GM12878 (cell line): ENCODE data around the gene OPN3. TPM values are rescaled to one million over a fixed set of nuclear protein-coding genes. Genes with fewer than 3 reads are reported as not detected.

Experiments used
- ATF7 ChIP-seq: fragments of 450-650 bp; IDR thresholded peaks from 2 replicates; pipeline ENCODE4 v1.6.1; 2016; ENCODE audit warnings: low read depth, mild to moderate bottlenecking
- BACH1 ChIP-seq: fragments of 450-650 bp; IDR thresholded peaks from 2 replicates; pipeline ENCODE4 v1.6.1; 2017; ENCODE audit warnings: mild to moderate bottlenecking, borderline replicate concordance
- BMI1 ChIP-seq: fragments of 450-650 bp; IDR thresholded peaks from 2 replicates; pipeline ENCODE4 v1.6.1; 2016; ENCODE audit warnings: mild to moderate bottlenecking, moderate library complexity, borderline replicate concordance
- BRCA1 ChIP-seq: IDR thresholded peaks from 2 replicates; pipeline ENCODE4 v1.6.1; 2011; ENCODE audit warnings: low read depth, low read length, improper control_type of control experiment
- CBFB ChIP-seq: IDR thresholded peaks from 2 replicates; pipeline ENCODE4 v1.6.1; 2016; ENCODE audit warnings: antibody characterized with exemption, low read depth
- CEBPB ChIP-seq, 2 experiments: fragments of 150-350 bp in 1 of 2; IDR thresholded peaks; 2 replicates each; pipeline ENCODE4 v1.6.1; 2012 to 2014; ENCODE audit warnings: low read depth in 2 of 2, low read length in 2 of 2, borderline replicate concordance in 1 of 2, inconsistent platforms in 1 of 2
- CHD2 ChIP-seq: IDR thresholded peaks from 2 replicates; pipeline ENCODE4 v1.6.1; 2011; ENCODE audit warnings: low read depth, low read length, improper control_type of control experiment, borderline replicate concordance
- CREB1 ChIP-seq: IDR thresholded peaks from 2 replicates; pipeline ENCODE4 v1.6.1; 2012; ENCODE audit warnings: low read depth, mild to moderate bottlenecking, inconsistent platforms
- E2F4 ChIP-seq: IDR thresholded peaks from 2 replicates; pipeline ENCODE4 v1.6.1; 2012; ENCODE audit warnings: low read depth, low read length, improper control_type of control experiment
- EED ChIP-seq: sonication (generic); IDR thresholded peaks from 2 replicates; pipeline ENCODE4 v1.6.1; 2016; ENCODE audit warnings: antibody characterized with exemption, low read depth
- EP300 ChIP-seq, 2 experiments: fragments of 150-350 bp in 1 of 2; IDR thresholded peaks; 2 replicates each; pipeline ENCODE4 v1.6.1; 2011 to 2012; ENCODE audit warnings: low read depth in 2 of 2, low read length in 2 of 2, borderline replicate concordance in 1 of 2, improper control_type of control experiment in 1 of 2, inconsistent platforms in 1 of 2; ENCODE audit not compliant: control insufficient read depth in 1 of 2
- EZH2 ChIP-seq: IDR thresholded peaks from 2 replicates; pipeline ENCODE4 v1.6.1; 2012; ENCODE audit warnings: low read depth, mild to moderate bottlenecking, control low read depth, inconsistent platforms, low read length, borderline replicate concordance; ENCODE audit not compliant: control insufficient read depth
- GABPA ChIP-seq: IDR thresholded peaks from 2 replicates; pipeline ENCODE4 v1.6.1; 2014; ENCODE audit warnings: antibody characterized with exemption, low read depth, mild to moderate bottlenecking, inconsistent platforms
- HCFC1 ChIP-seq: fragments of 150-350 bp; IDR thresholded peaks from 2 replicates; pipeline ENCODE4 v1.6.1; 2014; ENCODE audit warnings: low read length
- IKZF1 ChIP-seq: fragments of 450-650 bp; conservative IDR thresholded peaks from 2 replicates; pipeline ENCODE4 v1.6.1; 2017; ENCODE audit warnings: antibody characterized with exemption, mild to moderate bottlenecking
- IKZF2 ChIP-seq, 2 experiments: fragments of 450-650 bp; IDR thresholded peaks; 2 replicates each; pipeline ENCODE4 v1.6.1; 2017; ENCODE audit warnings: mild to moderate bottlenecking in 2 of 2, moderate library complexity in 2 of 2
- KLF5 ChIP-seq: fragments of 450-650 bp; IDR thresholded peaks from 2 replicates; pipeline ENCODE4 v1.6.1; 2014; ENCODE audit warnings: mild to moderate bottlenecking; ENCODE audit not compliant: partially characterized antibody
- MLLT1 ChIP-seq: fragments of 450-650 bp; IDR thresholded peaks from 2 replicates; pipeline ENCODE4 v1.6.1; 2016; ENCODE audit warnings: mild to moderate bottlenecking
- NFYA ChIP-seq: IDR thresholded peaks from 2 replicates; pipeline ENCODE4 v1.6.1; 2011; ENCODE audit warnings: low read depth, mild to moderate bottlenecking, low read length, improper control_type of control experiment, borderline replicate concordance
- NR2F1 ChIP-seq: fragments of 450-650 bp; conservative IDR thresholded peaks from 2 replicates; pipeline ENCODE4 v1.6.1; 2017; ENCODE audit warnings: mild to moderate bottlenecking
- POU2F2 ChIP-seq: IDR thresholded peaks from 3 replicates; pipeline ENCODE4 v1.6.1; 2011; ENCODE audit warnings: low read depth, mild to moderate bottlenecking, low read length, borderline replicate concordance
- RUNX3 ChIP-seq: IDR thresholded peaks from 2 replicates; pipeline ENCODE4 v1.6.1; 2012; ENCODE audit warnings: low read length, inconsistent platforms
- SPI1 ChIP-seq: IDR thresholded peaks from 2 replicates; pipeline ENCODE4 v1.6.1; 2011; ENCODE audit warnings: low read depth, mild to moderate bottlenecking, low read length, moderate library complexity, borderline replicate concordance; ENCODE audit not compliant: insufficient read depth
- STAT1 ChIP-seq: fragments of 450-650 bp; conservative IDR thresholded peaks from 2 replicates; pipeline ENCODE4 v1.6.1; 2014; ENCODE audit warnings: antibody characterized with exemption, mild to moderate bottlenecking
- SUPT20H ChIP-seq: IDR thresholded peaks from 2 replicates; pipeline ENCODE4 v1.6.1; 2011; ENCODE audit warnings: low read depth, mild to moderate bottlenecking, low read length, moderate library complexity, borderline replicate concordance; ENCODE audit not compliant: control insufficient read depth
- TARDBP ChIP-seq: IDR thresholded peaks from 2 replicates; pipeline ENCODE4 v1.6.1; 2016; ENCODE audit warnings: borderline replicate concordance
- TCF7 ChIP-seq: IDR thresholded peaks from 2 replicates; pipeline ENCODE4 v1.6.1; 2014; ENCODE audit warnings: antibody characterized with exemption, borderline replicate concordance
- ZBTB33 ChIP-seq: fragments of 450-650 bp; IDR thresholded peaks from 2 replicates; pipeline ENCODE4 v1.6.1; 2017; ENCODE audit warnings: mild to moderate bottlenecking
- ZNF207 ChIP-seq: fragments of 450-650 bp; IDR thresholded peaks from 2 replicates; pipeline ENCODE4 v1.6.1; 2014; ENCODE audit warnings: antibody characterized with exemption, mild to moderate bottlenecking, borderline replicate concordance
- polyA plus RNA-seq, 11 experiments: library from polyadenylated mRNA; depleted of rRNA in 4 of 11; unstranded in 6 of 11; stranded (reverse) in 5 of 11; fragments of >200 nt; fragmentation: Nextera tagmentation in 4 of 11; fragmentation: Illumina TruSeq in 1 of 11; extraction: Ambion mirVana in 4 of 11; extraction: Trizol in 1 of 11; gene quantifications; 1 replicate in 1 of 11; 2 replicates in 10 of 11; pipeline versions ENCODE4 v1.2.1 to v1.2.3, GENCODE V29; 2011 to 2016; ENCODE audit warnings: inconsistent platforms in 2 of 11, missing spikeins in 2 of 11, low read depth in 1 of 11
- total RNA-seq, 4 experiments: library from RNA; depleted of rRNA in 3 of 4; stranded (reverse); fragments of >200 nt in 3 of 4; fragmentation: Illumina TruSeq in 1 of 4; extraction: Trizol in 1 of 4; gene quantifications; 2 replicates each; pipeline versions ENCODE4 v1.2.1 to v1.2.3, GENCODE V29; 2013 to 2021

Gene OPN3
- total and polyA plus RNA-seq, 10 of the 15 experiments (the other 5 are each of a cell fraction or from before 2014, with no cell fraction given) = 0.26 to 12.2 (median 7.4) TPM

GRCh38 chr1:241640149-241640866 lies at the start of gene OPN3, which contains the start of gene CHML (continued):
- TF ChIP-seq EZH2 = no peak
- no peak for TF ChIP-seq CEBPB (IDR thresholded peaks at IDR 0.05; ENCODE audit: borderline replicate concordance in 1 of 2, low read depth in 2 of 2, low read length in 2 of 2)
- TF ChIP-seq TARDBP = no peak
- TF ChIP-seq CREB1 = peak; percentile 45
- no peak for TF ChIP-seq ZNF207
- no peak for TF ChIP-seq ATF7
- TF ChIP-seq SPI1 = no peak
- TF ChIP-seq EED = no peak
- no peak for TF ChIP-seq ZBTB33
- TF ChIP-seq TCF7 = no peak
- TF ChIP-seq BACH1 = peak; percentile 63; the same call in 1 of the 2 replicates
- TF ChIP-seq BRCA1 = no peak
- peak; percentile 65 for TF ChIP-seq IKZF1
- no peak for TF ChIP-seq POU2F2
- TF ChIP-seq CBFB = no peak
- no peak for TF ChIP-seq EP300 (IDR thresholded peaks at IDR 0.05; ENCODE audit: borderline replicate concordance in 1 of 2, control insufficient read depth in 1 of 2, low read depth in 2 of 2, low read length in 2 of 2)
- no peak for TF ChIP-seq BMI1
- TF ChIP-seq STAT1 = no peak
- TF ChIP-seq SUPT20H = no peak
- no peak for TF ChIP-seq NR2F1
- TF ChIP-seq HCFC1 = no peak
- TF ChIP-seq NFYA = no peak
- 0 out of 2 replicates have a peak, but pooled peaks have one; percentile 35 for TF ChIP-seq RUNX3
- TF ChIP-seq GABPA = no peak
- no peak for TF ChIP-seq KLF5
- no peak for TF ChIP-seq MLLT1
- TF ChIP-seq IKZF2 (IDR thresholded peaks at IDR 0.05) = no peak
- 0 out of 2 replicates have a peak, but pooled peaks have one; percentile 30 for TF ChIP-seq CHD2
- no peak for TF ChIP-seq E2F4
